ENCODE results near the gene HIGD2A. TPM values are rescaled to one million over a fixed set of nuclear protein-coding genes. Genes with fewer than 3 reads are reported as not detected.

HIGD2A gene
- total and polyA plus RNA-seq, 2 experiments from 2014 or later, result 67.7 to 194 TPM

DNA sequence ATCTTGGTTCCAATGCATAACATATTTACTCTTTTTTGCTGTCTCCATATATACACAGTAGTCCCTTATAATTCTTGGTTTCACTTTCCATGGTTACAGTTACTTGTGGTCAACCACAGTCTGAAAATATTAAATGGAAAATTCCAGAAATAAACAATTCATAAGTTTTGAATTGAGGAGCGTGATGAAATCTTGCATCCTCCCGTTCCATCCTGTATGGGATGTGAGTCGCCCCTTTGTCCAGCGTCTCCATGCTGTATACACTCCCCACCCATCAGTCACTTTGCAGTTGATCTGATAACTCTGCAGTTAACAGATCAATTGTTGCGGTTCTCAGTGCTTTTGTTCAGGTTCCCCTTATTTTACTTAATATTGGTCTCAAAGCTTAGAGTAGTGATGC lies 48.1 kb downstream of the HIGD2A start:
- Histone ChIP-seq H3K36me3 (ENCODE audit: insufficient read depth) (no peaks in the 10 kb centered on the region), H3K9me2 (ENCODE audit: insufficient read depth) (no peaks in the 10 kb centered on the region), H3K27ac (ENCODE audit: low read depth) (no peak overlapping the region), H3K4me3 (no peak overlapping the region), H4K20me1 (replicated peaks; ENCODE audit: insufficient read depth) (no peaks in the 10 kb centered on the region), H3K27me3 (ENCODE audit: insufficient read depth) (no peaks in the 10 kb centered on the region), H3K4me1 (ENCODE audit: insufficient read depth) (peaks cover under 1% of the 10 kb centered on the region; the same call in 1 of the 2 replicates), H2AFZ (no peak overlapping the region), H3F3A (replicated peaks; ENCODE audit: low read depth) (no peaks in the 10 kb centered on the region), H3K79me2 (replicated peaks; ENCODE audit: insufficient read depth) (no peaks in the 10 kb centered on the region), H3K4me2 (no peak overlapping the region)
- ATAC-seq (no peak), DNase-seq (ENCODE audit: low spot score) (no peak)
- Mint-ChIP-seq H3K27ac (no peak overlapping the region), H3K9me3 (peaks cover 23% of the 10 kb centered on the region), H3K36me3 (ENCODE audit: low read depth) (peaks cover 8% of the 10 kb centered on the region), H3K4me3 (no peak overlapping the region), H3K4me1 (peaks cover 5% of the 10 kb centered on the region), H3K27me3 (ENCODE audit: insufficient read depth, low read depth, poor library complexity) (peaks cover 8% of the 10 kb centered on the region)
- TF ChIP-seq EZH2phosphoT487 (IDR thresholded peaks at IDR 0.05; ENCODE audit: unreplicated experiment), result no peak
- no peak for TF ChIP-seq CREB1 (CRISPR knock-in tag; IDR thresholded peaks at IDR 0.05; ENCODE audit: low read depth)
- TF ChIP-seq, protein P1, sequence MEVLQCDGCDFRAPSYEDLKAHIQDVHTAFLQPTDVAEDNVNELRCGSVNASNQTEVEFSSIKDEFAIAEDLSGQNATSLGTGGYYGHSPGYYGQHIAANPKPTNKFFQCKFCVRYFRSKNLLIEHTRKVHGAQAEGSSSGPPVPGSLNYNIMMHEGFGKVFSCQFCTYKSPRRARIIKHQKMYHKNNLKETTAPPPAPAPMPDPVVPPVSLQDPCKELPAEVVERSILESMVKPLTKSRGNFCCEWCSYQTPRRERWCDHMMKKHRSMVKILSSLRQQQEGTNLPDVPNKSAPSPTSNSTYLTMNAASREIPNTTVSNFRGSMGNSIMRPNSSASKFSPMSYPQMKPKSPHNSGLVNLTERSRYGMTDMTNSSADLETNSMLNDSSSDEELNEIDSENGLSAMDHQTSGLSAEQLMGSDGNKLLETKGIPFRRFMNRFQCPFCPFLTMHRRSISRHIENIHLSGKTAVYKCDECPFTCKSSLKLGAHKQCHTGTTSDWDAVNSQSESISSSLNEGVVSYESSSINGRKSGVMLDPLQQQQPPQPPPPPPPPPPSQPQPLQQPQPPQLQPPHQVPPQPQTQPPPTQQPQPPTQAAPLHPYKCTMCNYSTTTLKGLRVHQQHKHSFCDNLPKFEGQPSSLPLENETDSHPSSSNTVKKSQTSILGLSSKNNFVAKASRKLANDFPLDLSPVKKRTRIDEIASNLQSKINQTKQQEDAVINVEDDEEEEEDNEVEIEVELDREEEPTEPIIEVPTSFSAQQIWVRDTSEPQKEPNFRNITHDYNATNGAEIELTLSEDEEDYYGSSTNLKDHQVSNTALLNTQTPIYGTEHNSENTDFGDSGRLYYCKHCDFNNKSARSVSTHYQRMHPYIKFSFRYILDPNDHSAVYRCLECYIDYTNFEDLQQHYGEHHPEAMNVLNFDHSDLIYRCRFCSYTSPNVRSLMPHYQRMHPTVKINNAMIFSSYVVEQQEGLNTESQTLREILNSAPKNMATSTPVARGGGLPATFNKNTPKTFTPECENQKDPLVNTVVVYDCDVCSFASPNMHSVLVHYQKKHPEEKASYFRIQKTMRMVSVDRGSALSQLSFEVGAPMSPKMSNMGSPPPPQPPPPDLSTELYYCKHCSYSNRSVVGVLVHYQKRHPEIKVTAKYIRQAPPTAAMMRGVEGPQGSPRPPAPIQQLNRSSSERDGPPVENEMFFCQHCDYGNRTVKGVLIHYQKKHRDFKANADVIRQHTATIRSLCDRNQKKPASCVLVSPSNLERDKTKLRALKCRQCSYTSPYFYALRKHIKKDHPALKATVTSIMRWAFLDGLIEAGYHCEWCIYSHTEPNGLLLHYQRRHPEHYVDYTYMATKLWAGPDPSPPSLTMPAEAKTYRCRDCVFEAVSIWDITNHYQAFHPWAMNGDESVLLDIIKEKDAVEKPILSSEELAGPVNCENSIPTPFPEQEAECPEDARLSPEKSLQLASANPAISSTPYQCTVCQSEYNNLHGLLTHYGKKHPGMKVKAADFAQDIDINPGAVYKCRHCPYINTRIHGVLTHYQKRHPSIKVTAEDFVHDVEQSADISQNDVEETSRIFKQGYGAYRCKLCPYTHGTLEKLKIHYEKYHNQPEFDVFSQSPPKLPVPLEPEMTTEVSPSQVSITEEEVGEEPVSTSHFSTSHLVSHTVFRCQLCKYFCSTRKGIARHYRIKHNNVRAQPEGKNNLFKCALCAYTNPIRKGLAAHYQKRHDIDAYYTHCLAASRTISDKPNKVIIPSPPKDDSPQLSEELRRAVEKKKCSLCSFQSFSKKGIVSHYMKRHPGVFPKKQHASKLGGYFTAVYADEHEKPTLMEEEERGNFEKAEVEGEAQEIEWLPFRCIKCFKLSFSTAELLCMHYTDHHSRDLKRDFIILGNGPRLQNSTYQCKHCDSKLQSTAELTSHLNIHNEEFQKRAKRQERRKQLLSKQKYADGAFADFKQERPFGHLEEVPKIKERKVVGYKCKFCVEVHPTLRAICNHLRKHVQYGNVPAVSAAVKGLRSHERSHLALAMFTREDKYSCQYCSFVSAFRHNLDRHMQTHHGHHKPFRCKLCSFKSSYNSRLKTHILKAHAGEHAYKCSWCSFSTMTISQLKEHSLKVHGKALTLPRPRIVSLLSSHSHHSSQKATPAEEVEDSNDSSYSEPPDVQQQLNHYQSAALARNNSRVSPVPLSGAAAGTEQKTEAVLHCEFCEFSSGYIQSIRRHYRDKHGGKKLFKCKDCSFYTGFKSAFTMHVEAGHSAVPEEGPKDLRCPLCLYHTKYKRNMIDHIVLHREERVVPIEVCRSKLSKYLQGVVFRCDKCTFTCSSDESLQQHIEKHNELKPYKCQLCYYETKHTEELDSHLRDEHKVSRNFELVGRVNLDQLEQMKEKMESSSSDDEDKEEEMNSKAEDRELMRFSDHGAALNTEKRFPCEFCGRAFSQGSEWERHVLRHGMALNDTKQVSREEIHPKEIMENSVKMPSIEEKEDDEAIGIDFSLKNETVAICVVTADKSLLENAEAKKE (CRISPR knock-in tag; IDR thresholded peaks at IDR 0.05), result no peak
- TF ChIP-seq JUNB (IDR thresholded peaks at IDR 0.05; ENCODE audit: unreplicated experiment), result no peak
- no peak for TF ChIP-seq NANOG (IDR thresholded peaks at IDR 0.05; ENCODE audit: borderline replicate concordance)
- no peak for TF ChIP-seq EZH2 (IDR thresholded peaks at IDR 0.05; ENCODE audit: low read depth, unreplicated experiment)
- TF ChIP-seq STAT1 (IDR thresholded peaks at IDR 0.05; ENCODE audit: unreplicated experiment), result no peak
- TF ChIP-seq, protein P2, sequence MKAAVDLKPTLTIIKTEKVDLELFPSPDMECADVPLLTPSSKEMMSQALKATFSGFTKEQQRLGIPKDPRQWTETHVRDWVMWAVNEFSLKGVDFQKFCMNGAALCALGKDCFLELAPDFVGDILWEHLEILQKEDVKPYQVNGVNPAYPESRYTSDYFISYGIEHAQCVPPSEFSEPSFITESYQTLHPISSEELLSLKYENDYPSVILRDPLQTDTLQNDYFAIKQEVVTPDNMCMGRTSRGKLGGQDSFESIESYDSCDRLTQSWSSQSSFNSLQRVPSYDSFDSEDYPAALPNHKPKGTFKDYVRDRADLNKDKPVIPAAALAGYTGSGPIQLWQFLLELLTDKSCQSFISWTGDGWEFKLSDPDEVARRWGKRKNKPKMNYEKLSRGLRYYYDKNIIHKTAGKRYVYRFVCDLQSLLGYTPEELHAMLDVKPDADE (IDR thresholded peaks at IDR 0.05), result no peak
- TF ChIP-seq, protein P3, sequence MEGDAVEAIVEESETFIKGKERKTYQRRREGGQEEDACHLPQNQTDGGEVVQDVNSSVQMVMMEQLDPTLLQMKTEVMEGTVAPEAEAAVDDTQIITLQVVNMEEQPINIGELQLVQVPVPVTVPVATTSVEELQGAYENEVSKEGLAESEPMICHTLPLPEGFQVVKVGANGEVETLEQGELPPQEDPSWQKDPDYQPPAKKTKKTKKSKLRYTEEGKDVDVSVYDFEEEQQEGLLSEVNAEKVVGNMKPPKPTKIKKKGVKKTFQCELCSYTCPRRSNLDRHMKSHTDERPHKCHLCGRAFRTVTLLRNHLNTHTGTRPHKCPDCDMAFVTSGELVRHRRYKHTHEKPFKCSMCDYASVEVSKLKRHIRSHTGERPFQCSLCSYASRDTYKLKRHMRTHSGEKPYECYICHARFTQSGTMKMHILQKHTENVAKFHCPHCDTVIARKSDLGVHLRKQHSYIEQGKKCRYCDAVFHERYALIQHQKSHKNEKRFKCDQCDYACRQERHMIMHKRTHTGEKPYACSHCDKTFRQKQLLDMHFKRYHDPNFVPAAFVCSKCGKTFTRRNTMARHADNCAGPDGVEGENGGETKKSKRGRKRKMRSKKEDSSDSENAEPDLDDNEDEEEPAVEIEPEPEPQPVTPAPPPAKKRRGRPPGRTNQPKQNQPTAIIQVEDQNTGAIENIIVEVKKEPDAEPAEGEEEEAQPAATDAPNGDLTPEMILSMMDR (conservative IDR thresholded peaks at IDR 0.05; ENCODE audit: low read depth in 2 of 2), result no peak
- TF ChIP-seq ZNF331 (CRISPR knock-in tag; IDR thresholded peaks at IDR 0.05; ENCODE audit: low read depth), result no peak
- TF ChIP-seq, protein P4, sequence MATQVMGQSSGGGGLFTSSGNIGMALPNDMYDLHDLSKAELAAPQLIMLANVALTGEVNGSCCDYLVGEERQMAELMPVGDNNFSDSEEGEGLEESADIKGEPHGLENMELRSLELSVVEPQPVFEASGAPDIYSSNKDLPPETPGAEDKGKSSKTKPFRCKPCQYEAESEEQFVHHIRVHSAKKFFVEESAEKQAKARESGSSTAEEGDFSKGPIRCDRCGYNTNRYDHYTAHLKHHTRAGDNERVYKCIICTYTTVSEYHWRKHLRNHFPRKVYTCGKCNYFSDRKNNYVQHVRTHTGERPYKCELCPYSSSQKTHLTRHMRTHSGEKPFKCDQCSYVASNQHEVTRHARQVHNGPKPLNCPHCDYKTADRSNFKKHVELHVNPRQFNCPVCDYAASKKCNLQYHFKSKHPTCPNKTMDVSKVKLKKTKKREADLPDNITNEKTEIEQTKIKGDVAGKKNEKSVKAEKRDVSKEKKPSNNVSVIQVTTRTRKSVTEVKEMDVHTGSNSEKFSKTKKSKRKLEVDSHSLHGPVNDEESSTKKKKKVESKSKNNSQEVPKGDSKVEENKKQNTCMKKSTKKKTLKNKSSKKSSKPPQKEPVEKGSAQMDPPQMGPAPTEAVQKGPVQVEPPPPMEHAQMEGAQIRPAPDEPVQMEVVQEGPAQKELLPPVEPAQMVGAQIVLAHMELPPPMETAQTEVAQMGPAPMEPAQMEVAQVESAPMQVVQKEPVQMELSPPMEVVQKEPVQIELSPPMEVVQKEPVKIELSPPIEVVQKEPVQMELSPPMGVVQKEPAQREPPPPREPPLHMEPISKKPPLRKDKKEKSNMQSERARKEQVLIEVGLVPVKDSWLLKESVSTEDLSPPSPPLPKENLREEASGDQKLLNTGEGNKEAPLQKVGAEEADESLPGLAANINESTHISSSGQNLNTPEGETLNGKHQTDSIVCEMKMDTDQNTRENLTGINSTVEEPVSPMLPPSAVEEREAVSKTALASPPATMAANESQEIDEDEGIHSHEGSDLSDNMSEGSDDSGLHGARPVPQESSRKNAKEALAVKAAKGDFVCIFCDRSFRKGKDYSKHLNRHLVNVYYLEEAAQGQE (IDR thresholded peaks at IDR 0.05; ENCODE audit: unreplicated experiment), result no peak
- TF ChIP-seq ZNF114 (CRISPR knock-in tag; IDR thresholded peaks at IDR 0.05), result no peak

Measured in GM23338 (cell line).